HepG2 (cell line): ENCODE results near the gene WDR53. TPM values are rescaled to one million over a fixed set of nuclear protein-coding genes. Genes with fewer than 3 reads are reported as not detected.
A peak's percentile ranks its signal among the peaks of the same experiment; 100 is the strongest.

Experiments
- ATAC-seq: fragments of 200-7000 bp; cut with Tn5 transposase; 3 replicates; pipeline ENCODE4 v1.9.1; 2020; ENCODE audit warnings: mild to moderate bottlenecking, moderate library complexity
- BruUV-seq: library from RNA; stranded (reverse); fragments of 400-500 nt; replicated peaks from 2 replicates; lab custom pipeline; 2021; lab: Mats Ljungman, UMichigan
- CTCF ChIA-PET: fragments of 300-600 bp; formaldehyde crosslinking; extraction: SDS; loops from one replicate; lab custom pipeline; 2021; ENCODE audit warnings: low total read pairs, inconsistent platforms, low intra/inter-chr PET ratio; lab: Yijun Ruan, JAX
- POLR2A ChIA-PET: fragments of 350-600 bp; sonication (Branson Sonifier 250); formaldehyde crosslinking; loops from one replicate; lab custom pipeline; 2020; ENCODE audit warnings: antibody characterized with exemption, inconsistent platforms; lab: Yijun Ruan, JAX
- DNase-seq: peaks from one replicate; pipeline ENCODE4 v3.0.0-alpha.2; 2015; ENCODE audit warnings: low spot score
- FAIRE-seq: peaks from 3 replicates; lab custom pipeline; 2011; peaks lifted over from hg19 to GRCh38; lab: Jason Lieb, UNC
- H2AFZ ChIP-seq: one replicate; pipeline ENCODE4 v1.6.1; 2011; ENCODE audit warnings: low read length, inconsistent platforms
- H3K27ac ChIP-seq: fragments of 300-600 bp; 3 replicates; pipeline ENCODE4 v1.8.0; 2011; ENCODE audit warnings: mixed run types, mild to moderate bottlenecking, mixed read lengths, low read length, inconsistent platforms; ENCODE audit not compliant: insufficient read depth; ENCODE audit errors: extremely low read length
- H3K27me3 ChIP-seq, 2 experiments: fragments of 200-600 bp in 1 of 2; 2 replicates in 1 of 2; 3 replicates in 1 of 2; pipeline versions ENCODE4 v1.6.0 to v1.8.0; 2011; ENCODE audit warnings: low read length in 2 of 2, mild to moderate bottlenecking in 2 of 2, moderate library complexity in 2 of 2, inconsistent platforms in 1 of 2; ENCODE audit not compliant: insufficient read depth in 2 of 2, control insufficient read depth in 1 of 2
- H3K36me3 ChIP-seq, 2 experiments: fragments of 200-600 bp in 1 of 2; replicated peaks in 1 of 2; 2 replicates in 1 of 2; 3 replicates in 1 of 2; pipeline versions ENCODE4 v1.5.1 to v1.8.0; 2011; ENCODE audit warnings: low read length in 2 of 2, inconsistent platforms in 1 of 2; ENCODE audit not compliant: insufficient read depth in 2 of 2, control insufficient read depth in 1 of 2
- H3K4me1 ChIP-seq: 2 replicates; pipeline ENCODE4 v1.5.1; 2012; ENCODE audit warnings: low read length, inconsistent platforms; ENCODE audit not compliant: insufficient read depth
- H3K4me2 ChIP-seq: 2 replicates; pipeline ENCODE4 v1.6.0; 2011; ENCODE audit warnings: low read depth, low read length, inconsistent platforms
- H3K4me3 ChIP-seq, 3 experiments: fragments of 200-600 bp in 1 of 3; sonication (generic), shearing (Covaris generic) in 1 of 3; replicated peaks in 1 of 3; 2 replicates each; pipeline ENCODE4 v1.5.1; 2011 to 2016; ENCODE audit warnings: low read length in 3 of 3, inconsistent platforms in 2 of 3, low read depth in 2 of 3, mild to moderate bottlenecking in 2 of 3, control low read depth in 1 of 3, mixed read lengths in 1 of 3; ENCODE audit not compliant: insufficient read depth in 1 of 3
- H3K79me2 ChIP-seq: one replicate; pipeline ENCODE4 v1.6.1; 2011; ENCODE audit warnings: low read length, inconsistent platforms; ENCODE audit not compliant: insufficient read depth
- H3K9ac ChIP-seq: 2 replicates; pipeline ENCODE4 v1.6.0; 2011; ENCODE audit warnings: mild to moderate bottlenecking, low read depth, low read length, inconsistent platforms; ENCODE audit not compliant: insufficient read depth
- H3K9me3 ChIP-seq: 2 replicates; pipeline ENCODE4 v1.5.1; 2012; ENCODE audit warnings: mild to moderate bottlenecking, low read length
- H4K20me1 ChIP-seq: 2 replicates; pipeline ENCODE4 v1.6.0; 2011; ENCODE audit warnings: inconsistent platforms, mild to moderate bottlenecking, low read length, moderate library complexity; ENCODE audit not compliant: insufficient read depth
- AFF4 ChIP-seq: sonication (generic); formaldehyde crosslinking; IDR thresholded peaks from 2 replicates; pipeline ENCODE4 v1.4.0; 2020; ENCODE audit warnings: missing genetic modification reagents
- GABPA ChIP-seq, 2 experiments: IDR thresholded peaks; 2 replicates each; pipeline ENCODE4 v1.6.1; 2011 to 2016; ENCODE audit warnings: low read depth in 2 of 2, low read length in 1 of 2, missing biosample characterization in 1 of 2, missing genetic modification characterization in 1 of 2
- HDAC6 ChIP-seq: fragments of 200-600 bp; sonication (generic); IDR thresholded peaks from 2 replicates; pipeline ENCODE4 v1.7.0; 2017; ENCODE audit warnings: mild to moderate bottlenecking, antibody characterized with exemption, low read length, low read depth
- RFXAP ChIP-seq: sonication (generic); formaldehyde crosslinking; IDR thresholded peaks from 2 replicates; pipeline ENCODE4 v1.4.0; 2020; ENCODE audit warnings: missing genetic modification reagents, borderline replicate concordance
- ZNF331 ChIP-seq: sonication (generic); formaldehyde crosslinking; IDR thresholded peaks from 2 replicates; pipeline ENCODE4 v1.4.0; 2020; ENCODE audit warnings: missing genetic modification reagents
- ZNF335 ChIP-seq: sonication (generic); formaldehyde crosslinking; IDR thresholded peaks from 2 replicates; pipeline ENCODE4 v1.4.0; 2020; ENCODE audit warnings: missing genetic modification reagents
- ZNF510 ChIP-seq: sonication (generic); formaldehyde crosslinking; IDR thresholded peaks from 2 replicates; pipeline ENCODE4 v1.4.0; 2020; ENCODE audit warnings: low read depth, mild to moderate bottlenecking, missing genetic modification reagents
- ZNF713 ChIP-seq: sonication (generic); formaldehyde crosslinking; IDR thresholded peaks from 2 replicates; pipeline ENCODE4 v1.4.0; 2020; ENCODE audit warnings: mild to moderate bottlenecking, missing genetic modification reagents
- ZSCAN20 ChIP-seq: sonication (generic); formaldehyde crosslinking; IDR thresholded peaks from 2 replicates; pipeline ENCODE4 v1.4.0; 2020; ENCODE audit warnings: missing genetic modification reagents, mild to moderate bottlenecking, borderline replicate concordance
- WGBS: methylation state at CpG from one replicate; pipeline ENCODE4 v1.1.6; 2017; ENCODE audit warnings: low lambda C conversion rate; 5-methylcytosine and 5-hydroxymethylcytosine counted together
- in situ Hi-C: cut with HindIII; loops from 2 replicates; pipeline ENCODE4 v1.10.0; 2017; ENCODE audit warnings: low pct_unique_long_range_greater_than_20kb; ENCODE audit not compliant: extremely low pct_ligation_motif_present
- intact Hi-C: fragments of 100-400 bp; cut with micrococcal nuclease; formaldehyde crosslinking; loops from one replicate; pipeline ENCODE4 v1.10.0; 2022; ENCODE audit not compliant: unreplicated experiment
- polyA plus RNA-seq, 8 experiments: library from polyadenylated mRNA; depleted of rRNA in 3 of 8; stranded (reverse) in 7 of 8; unstranded in 1 of 8; fragments of >200 nt; fragmentation: Illumina TruSeq in 4 of 8; extraction: Trizol in 4 of 8; gene quantifications; 2 replicates each; pipeline versions ENCODE4 v1.2.1 to v1.2.3, GENCODE V29; 2011 to 2016; ENCODE audit warnings: low read depth in 4 of 8, missing spikeins in 1 of 8, mixed read lengths in 1 of 8; ENCODE audit not compliant: insufficient read depth in 1 of 8
- total RNA-seq, 5 experiments: library from RNA; depleted of rRNA; stranded (reverse); fragments of >200 nt; fragmentation: Illumina TruSeq; extraction: Trizol; gene quantifications; 2 replicates each; pipeline ENCODE4 v1.2.3, GENCODE V29; 2016; ENCODE audit warnings: low read depth in 1 of 5
- TF ChIP-seq, protein P1 (sequence below): sonication (generic); formaldehyde crosslinking; IDR thresholded peaks from 2 replicates; pipeline ENCODE4 v1.4.0; 2020; ENCODE audit warnings: mild to moderate bottlenecking, missing genetic modification reagents

WDR53 gene
- total and polyA plus RNA-seq, 2 of the 13 experiments (the other 11 are each of a cell fraction or from before 2014, with no cell fraction given) = 3.5 to 7.7 TPM

DNA sequence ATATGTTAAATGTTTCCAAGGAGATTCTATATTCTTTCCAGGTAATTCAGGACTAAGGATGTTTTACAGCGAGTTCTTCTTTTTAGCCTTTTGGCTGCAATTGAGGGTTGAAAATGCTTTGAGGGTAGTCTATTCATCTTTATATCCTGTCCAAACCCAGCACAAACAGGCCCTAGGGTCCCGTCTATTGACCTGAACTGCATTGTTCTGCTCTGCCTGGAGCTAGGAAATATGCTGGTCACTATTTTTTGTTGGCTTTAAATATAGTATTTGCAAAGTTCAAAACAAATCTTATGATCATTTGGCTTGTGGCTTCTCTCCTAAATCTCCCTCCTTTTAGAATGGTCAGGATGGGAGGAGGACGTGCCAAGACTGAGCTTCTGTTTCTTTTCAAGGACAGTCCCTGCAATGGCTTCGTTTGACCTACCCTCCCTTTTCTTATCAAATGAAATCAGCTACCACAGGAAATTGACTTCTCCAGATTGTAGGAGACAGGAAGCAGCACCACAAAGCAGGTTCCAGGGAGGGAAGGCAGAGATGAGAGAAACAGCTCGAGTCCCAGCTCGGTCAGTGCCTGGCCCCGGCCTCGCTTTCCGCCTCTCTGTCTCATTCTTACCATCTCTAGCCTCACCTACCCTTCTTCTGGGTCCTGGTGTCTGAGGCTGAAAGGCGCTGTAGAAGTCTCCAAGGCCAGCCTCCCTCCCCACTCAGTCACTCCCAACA lies 43.6 kb upstream of the WDR53 start:
- peaks cover 8% of the 10 kb centered on the region for H3K4me1 ChIP-seq
- DNase-seq (no peak), ATAC-seq (no peak; the same call in 2 of the 3 replicates), FAIRE-seq (no peak)
- H3K27me3 ChIP-seq = peaks cover 0 to 11% of the 10 kb centered on the region in 2 experiments; a peak in 3 of 5 replicates
- WGBS = 34% methylated on average over 10 of the region's 10 CpGs
- H2AFZ ChIP-seq = peak overlapping the region; percentile 19
- TF ChIP-seq GABPA (IDR thresholded peaks at IDR 0.05; ENCODE audit: low read depth, low read length) (no peak), GABPA (CRISPR knock-in tag; IDR thresholded peaks at IDR 0.05; ENCODE audit: low read depth) (peak; percentile 19; the same call in 1 of the 2 replicates), RFXAP (CRISPR knock-in tag) (no peak)
- ChIA-PET CTCF (no interaction called here), POLR2A (no interaction called here)
- no peaks in the 10 kb centered on the region for H4K20me1 ChIP-seq
- H3K4me2 ChIP-seq = peak overlapping the region; percentile 45; the same call in 1 of the 2 replicates
- intact Hi-C loops = no loop called here
- H3K27ac ChIP-seq = no peak overlapping the region
- BruUV-seq = no TSS peak
- in situ Hi-C loops = no loop called here
- no peak overlapping the region for H3K4me3 ChIP-seq
- H3K9ac ChIP-seq = no peak overlapping the region
- H3K9me3 ChIP-seq = no peaks in the 10 kb centered on the region
- no peaks in the 10 kb centered on the region for H3K36me3 ChIP-seq
- no peaks in the 10 kb centered on the region for H3K79me2 ChIP-seq

- WGBS = 23% methylated on average over 6 of the region's 6 CpGs
- H3K9me3 ChIP-seq = no peaks in the 10 kb centered on the region
- H3K27me3 ChIP-seq = peaks cover 0 to 20% of the 10 kb centered on the region in 2 experiments; a peak in 3 of 5 replicates
- H3K9ac ChIP-seq = no peak overlapping the region
- intact Hi-C loops (loop anchor here (1.0 kb wide), 2 partner anchors 75 to 332 kb away; partner anchors contain the start of gene NCBP2), in situ Hi-C loops (loop anchor here (5.0 kb wide), 1 partner anchor 77 kb away; no protein-coding TSS in a partner anchor)
- no peaks in the 10 kb centered on the region for H3K36me3 ChIP-seq
- H3K27ac ChIP-seq = no peak overlapping the region
- CTCF ChIA-PET = interaction anchor here (1.5 to 3.4 kb wide), 2 partner anchors 75 to 360 kb away, joined by 5 to 59 read pairs; no protein-coding TSS in a partner anchor
- H3K4me2 ChIP-seq = no peak overlapping the region
- ATAC-seq = peak; percentile 26; the same call in 1 of the 3 replicates
- FAIRE-seq = no peak
- BruUV-seq = no TSS peak
- no peak overlapping the region for H3K4me3 ChIP-seq
- DNase-seq = no peak
- H4K20me1 ChIP-seq = no peaks in the 10 kb centered on the region
- no peak overlapping the region for H2AFZ ChIP-seq
- POLR2A ChIA-PET = no interaction called here
- H3K79me2 ChIP-seq = no peaks in the 10 kb centered on the region
- peaks cover 7% of the 10 kb centered on the region for H3K4me1 ChIP-seq
- TF ChIP-seq ZSCAN20 = no peak
- TF ChIP-seq, protein P1, sequence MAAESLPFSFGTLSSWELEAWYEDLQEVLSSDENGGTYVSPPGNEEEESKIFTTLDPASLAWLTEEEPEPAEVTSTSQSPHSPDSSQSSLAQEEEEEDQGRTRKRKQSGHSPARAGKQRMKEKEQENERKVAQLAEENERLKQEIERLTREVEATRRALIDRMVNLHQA (CRISPR knock-in tag) = no peak
- no peak for TF ChIP-seq ZNF713 (CRISPR knock-in tag)
- no peak for TF ChIP-seq ZNF510 (CRISPR knock-in tag)
- no peak for TF ChIP-seq HDAC6
- TF ChIP-seq ZNF331 (CRISPR knock-in tag) = no peak
- TF ChIP-seq ZNF335 (CRISPR knock-in tag) = no peak
- TF ChIP-seq AFF4 (CRISPR knock-in tag) = no peak
Measured at GRCh38 chr3:196609805-196610515, 41.6 kb upstream of the WDR53 start.
